Gastroesophageal sphincter (tissue), 3 donors: ENCODE data around the gene NOTUM.

Experiments used
- CTCF ChIP-seq, 4 experiments: fragments of 200-600 bp in 2 of 4; fragments of 450-650 bp in 2 of 4; sonication (generic) in 1 of 4; IDR thresholded peaks; one replicate each; pipeline ENCODE4 v1.5.1; 2017 to 2019; ENCODE audit warnings: antibody characterized with exemption in 4 of 4, mild to moderate bottlenecking in 2 of 4, moderate library complexity in 2 of 4
- EP300 ChIP-seq: sonication (generic); formaldehyde crosslinking; IDR thresholded peaks from one replicate; pipeline ENCODE4 v1.6.1; 2017; ENCODE audit warnings: antibody characterized with exemption, mild to moderate bottlenecking
- POLR2A ChIP-seq, 2 donors: fragments of 450-650 bp; IDR thresholded peaks; one replicate each; pipeline ENCODE4 v1.6.1; 2017; ENCODE audit warnings: antibody characterized with exemption in 2 of 2, mild to moderate bottlenecking in 2 of 2, moderate library complexity in 1 of 2
- POLR2AphosphoS5 ChIP-seq: sonication (generic); formaldehyde crosslinking; IDR thresholded peaks from one replicate; pipeline ENCODE4 v1.6.1; 2017; ENCODE audit warnings: antibody characterized with exemption

- TF ChIP-seq CTCF (IDR thresholded peaks at IDR 0.05), result no peak
- TF ChIP-seq EP300, result no peak
- TF ChIP-seq POLR2A (IDR thresholded peaks at IDR 0.05), result no peak
- no peak for TF ChIP-seq POLR2AphosphoS5
These were observed 58.2 kb downstream of the NOTUM start for GRCh38 chr17:81902653-81903414.
